Immature natural killer cell (primary cell): ENCODE results near the gene MBLAC1. TPM values are rescaled to one million over a fixed set of nuclear protein-coding genes. Genes with fewer than 3 reads are reported as not detected.
A peak's percentile ranks its signal among the peaks of the same experiment; 100 is the strongest.

Experiments used
- DNase-seq, 3 donors: peaks; one replicate each; pipeline ENCODE4 v3.0.0; 2022; ENCODE audit warnings: mixed read lengths in 1 of 3
- H3K27ac Mint-ChIP-seq, 6 donors: one replicate each; pipeline ENCODE4 v1.8.0; 2020; ENCODE audit warnings: mixed read lengths in 6 of 6, mild to moderate bottlenecking in 5 of 6, inconsistent platforms in 4 of 6, moderate library complexity in 3 of 6
- H3K27me3 Mint-ChIP-seq, 3 donors: one replicate each; pipeline ENCODE4 v1.8.0; 2020 to 2021; ENCODE audit warnings: low read depth in 3 of 3, mild to moderate bottlenecking in 3 of 3, mixed read lengths in 3 of 3, moderate library complexity in 3 of 3, inconsistent platforms in 1 of 3
- H3K36me3 Mint-ChIP-seq, 3 donors: one replicate each; pipeline ENCODE4 v1.8.0; 2020; ENCODE audit warnings: mixed read lengths in 3 of 3, inconsistent platforms in 2 of 3, mild to moderate bottlenecking in 2 of 3
- H3K4me1 Mint-ChIP-seq, 2 donors: one replicate each; pipeline ENCODE4 v1.8.0; 2020; ENCODE audit warnings: inconsistent platforms in 2 of 2, mild to moderate bottlenecking in 2 of 2, mixed read lengths in 2 of 2, moderate library complexity in 1 of 2
- H3K4me3 Mint-ChIP-seq, 5 donors: one replicate each; pipeline ENCODE4 v1.8.0; 2020; ENCODE audit warnings: mild to moderate bottlenecking in 5 of 5, mixed read lengths in 5 of 5, inconsistent platforms in 3 of 5, moderate library complexity in 3 of 5
- H3K9me3 Mint-ChIP-seq, 6 donors: one replicate each; pipeline ENCODE4 v1.8.0; 2020; ENCODE audit warnings: mild to moderate bottlenecking in 6 of 6, mixed read lengths in 6 of 6, inconsistent platforms in 4 of 6, moderate library complexity in 3 of 6
- polyA plus RNA-seq, 3 donors: library from polyadenylated mRNA; unstranded; fragments of 300-500 nt; fragmentation: Illumina TruSeq; gene quantifications; one replicate each; pipeline ENCODE4 v1.2.3, GENCODE V29; 2021

MBLAC1 gene
- polyA plus RNA-seq, result 1 to 10 TPM; 2.2 to 2.6 (median 2.4) TPM

- H3K36me3 Mint-ChIP-seq, result no peaks in the 10 kb centered on the region
- peaks cover 33 to 38% of the 10 kb centered on the region in 2 donors for H3K4me1 Mint-ChIP-seq
- no peaks in the 10 kb centered on the region for H3K9me3 Mint-ChIP-seq
- peak within 1 kb of the TSS; percentile 98 to 100 (median 99) for H3K27ac Mint-ChIP-seq
- H3K27me3 Mint-ChIP-seq, result peaks cover 5 to 12% (median 8%) of the 10 kb centered on the region in 3 donors
- DNase-seq, result peak; percentile 92 to 94 (median 92)
- H3K4me3 Mint-ChIP-seq, result peak within 1 kb of the TSS; percentile 99 to 100 (median 99)
These were observed at the start of gene MBLAC1 for GRCh38 chr7:100126931-100127865. MBLAC1 (plus strand) TSS chr7:100126967; CDS start chr7:100127396, 429 bp downstream.

- Mint-ChIP-seq H3K4me1 (peaks cover 25 to 44% of the 10 kb centered on the region in 2 donors), H3K27ac (no peak overlapping the region), H3K27me3 (peaks cover 6 to 11% (median 10%) of the 10 kb centered on the region in 3 donors), H3K36me3 (peaks cover 21 to 45% (median 32%) of the 10 kb centered on the region in 3 donors), H3K9me3 (peaks cover 0 to 4% (median 2%) of the 10 kb centered on the region in 6 donors), H3K4me3 (no peak overlapping the region)
- DNase-seq, result no peak
These were observed 49.6 kb upstream of the MBLAC1 start for GRCh38 chr7:100077205-100077604.

- Mint-ChIP-seq H3K4me1 (peaks cover 33 to 54% of the 10 kb centered on the region in 2 donors), H3K9me3 (no peaks in the 10 kb centered on the region), H3K36me3 (peaks cover 10 to 30% (median 19%) of the 10 kb centered on the region in 3 donors), H3K27ac (peak overlapping the region in 4 of 6 donors; percentile 51 to 89 (median 77)), H3K4me3 (peak overlapping the region; percentile 1 to 59 (median 26)), H3K27me3 (peaks cover 13 to 16% (median 16%) of the 10 kb centered on the region in 3 donors)
- DNase-seq, result no peak
These were observed 47.7 kb upstream of the MBLAC1 start for GRCh38 chr7:100079024-100079560.

- Mint-ChIP-seq H3K4me1 (peaks cover 33 to 54% of the 10 kb centered on the region in 2 donors), H3K27ac (peak overlapping the region; percentile 82 to 94 (median 90)), H3K9me3 (no peaks in the 10 kb centered on the region), H3K27me3 (peaks cover 13 to 16% (median 15%) of the 10 kb centered on the region in 3 donors), H3K36me3 (peaks cover 4 to 14% (median 5%) of the 10 kb centered on the region in 3 donors), H3K4me3 (peak overlapping the region; percentile 88 to 97 (median 94))
- no peak for DNase-seq
These were observed 45.7 kb upstream of the MBLAC1 start for GRCh38 chr7:100080907-100081534.

GRCh38 chr7:100081535-100082102, 45.1 kb upstream of the MBLAC1 start, which contains the start of gene ZNF3:
ZNF3 (minus strand) TSS chr7:100081723; CDS start chr7:100077357, 4,366 bp downstream.
- Mint-ChIP-seq H3K36me3 (peaks cover 3 to 9% (median 3%) of the 10 kb centered on the region in 3 donors), H3K4me1 (peaks cover 33 to 54% of the 10 kb centered on the region in 2 donors), H3K27ac (peak within 1 kb of the TSS; percentile 85 to 97 (median 92)), H3K27me3 (peaks cover 13 to 16% (median 15%) of the 10 kb centered on the region in 3 donors), H3K4me3 (peak within 1 kb of the TSS; percentile 88 to 97 (median 94)), H3K9me3 (no peaks in the 10 kb centered on the region)
- DNase-seq, result peak; percentile 99

- Mint-ChIP-seq H3K4me1 (peaks cover 33 to 49% of the 10 kb centered on the region in 2 donors), H3K27ac (peak overlapping the region; percentile 85 to 94 (median 90)), H3K27me3 (peaks cover 13 to 19% (median 19%) of the 10 kb centered on the region in 3 donors), H3K9me3 (no peaks in the 10 kb centered on the region), H3K4me3 (peak overlapping the region; percentile 79 to 97 (median 94)), H3K36me3 (peaks cover 0 to 5% (median 3%) of the 10 kb centered on the region in 3 donors)
- DNase-seq, result no peak
These were observed 43.8 kb upstream of the MBLAC1 start for GRCh38 chr7:100082978-100083377.

- peaks cover 35 to 46% of the 10 kb centered on the region in 2 donors for H3K4me1 Mint-ChIP-seq
- no peak for DNase-seq
- no peak overlapping the region for H3K27ac Mint-ChIP-seq
These were observed 41.3 kb upstream of the MBLAC1 start for GRCh38 chr7:100085515-100085914.

GRCh38 chr7:100087055-100087750, 39.6 kb upstream of the MBLAC1 start:
- peaks cover 0 to 16% (median 5%) of the 10 kb centered on the region in 3 donors for H3K36me3 Mint-ChIP-seq
- DNase-seq, result no peak
- peak overlapping the region; percentile 22 to 68 (median 63) for H3K4me3 Mint-ChIP-seq
- H3K27me3 Mint-ChIP-seq, result peaks cover 18 to 26% (median 23%) of the 10 kb centered on the region in 3 donors
- peaks cover 29 to 33% of the 10 kb centered on the region in 2 donors for H3K4me1 Mint-ChIP-seq
- H3K27ac Mint-ChIP-seq, result peak overlapping the region in 4 of 6 donors; percentile 42 to 86 (median 56)
- H3K9me3 Mint-ChIP-seq, result no peaks in the 10 kb centered on the region

More at GRCh38 chr7:100085515-100085914, 41.3 kb upstream of the MBLAC1 start:
- peaks cover 0 to 3% (median 0%) of the 10 kb centered on the region in 3 donors for H3K36me3 Mint-ChIP-seq
- H3K9me3 Mint-ChIP-seq, result no peaks in the 10 kb centered on the region
- no peak overlapping the region for H3K4me3 Mint-ChIP-seq
- peaks cover 25 to 32% (median 28%) of the 10 kb centered on the region in 3 donors for H3K27me3 Mint-ChIP-seq

- no peak for DNase-seq
- Mint-ChIP-seq H3K4me3 (peak overlapping the region; percentile 87 to 94 (median 89)), H3K36me3 (peaks cover 0 to 25% (median 10%) of the 10 kb centered on the region in 3 donors), H3K27ac (peak overlapping the region; percentile 87 to 98 (median 94)), H3K27me3 (peaks cover 12 to 20% (median 18%) of the 10 kb centered on the region in 3 donors), H3K9me3 (no peaks in the 10 kb centered on the region), H3K4me1 (peaks cover 20 to 23% of the 10 kb centered on the region in 2 donors)
These were observed 38.6 kb upstream of the MBLAC1 start for GRCh38 chr7:100088095-100088620.

GRCh38 chr7:100088621-100089457, 37.9 kb upstream of the MBLAC1 start, which contains the start of gene COPS6:
COPS6 (plus strand) TSS chr7:100088969; CDS start chr7:100088991, 22 bp downstream.
- Mint-ChIP-seq H3K4me3 (peak within 1 kb of the TSS; percentile 87 to 94 (median 89)), H3K27me3 (peaks cover 12 to 24% (median 18%) of the 10 kb centered on the region in 3 donors), H3K4me1 (peaks cover 20 to 22% of the 10 kb centered on the region in 2 donors), H3K9me3 (no peaks in the 10 kb centered on the region), H3K36me3 (peaks cover 0 to 26% (median 10%) of the 10 kb centered on the region in 3 donors), H3K27ac (peak within 1 kb of the TSS; percentile 87 to 98 (median 94))
- peak; percentile 86 to 87 (median 87) for DNase-seq

- peak overlapping the region; percentile 84 to 98 (median 90) for H3K27ac Mint-ChIP-seq
- DNase-seq, result no peak
- H3K9me3 Mint-ChIP-seq, result no peaks in the 10 kb centered on the region
- peak overlapping the region; percentile 87 to 94 (median 89) for H3K4me3 Mint-ChIP-seq
- H3K36me3 Mint-ChIP-seq, result peaks cover 0 to 26% (median 10%) of the 10 kb centered on the region in 3 donors
- H3K27me3 Mint-ChIP-seq, result peaks cover 12 to 24% (median 18%) of the 10 kb centered on the region in 3 donors
- peaks cover 20 to 22% of the 10 kb centered on the region in 2 donors for H3K4me1 Mint-ChIP-seq
These were observed 37.1 kb upstream of the MBLAC1 start for GRCh38 chr7:100089458-100090196.
